Tracheal epithelial cell (primary cell): ENCODE results near the gene ARAP1. TPM values are rescaled to one million over a fixed set of nuclear protein-coding genes. Genes with fewer than 3 reads are reported as not detected.

Experiments
- total RNA-seq: library from RNA; depleted of rRNA; stranded (reverse); fragments of >200 nt; gene quantifications from 2 replicates; pipeline ENCODE4 v1.2.1, GENCODE V29; 2014

ARAP1 gene
- total RNA-seq, result 109 and 110 TPM in 2 replicates

GRCh38 chr11:72752088-72752914, at the start of gene ARAP1:
Gene ARAP1, minus strand, starts transcription at chr11:72752408. Its CDS starts 25,280 bp downstream, at chr11:72727128.

DNA sequence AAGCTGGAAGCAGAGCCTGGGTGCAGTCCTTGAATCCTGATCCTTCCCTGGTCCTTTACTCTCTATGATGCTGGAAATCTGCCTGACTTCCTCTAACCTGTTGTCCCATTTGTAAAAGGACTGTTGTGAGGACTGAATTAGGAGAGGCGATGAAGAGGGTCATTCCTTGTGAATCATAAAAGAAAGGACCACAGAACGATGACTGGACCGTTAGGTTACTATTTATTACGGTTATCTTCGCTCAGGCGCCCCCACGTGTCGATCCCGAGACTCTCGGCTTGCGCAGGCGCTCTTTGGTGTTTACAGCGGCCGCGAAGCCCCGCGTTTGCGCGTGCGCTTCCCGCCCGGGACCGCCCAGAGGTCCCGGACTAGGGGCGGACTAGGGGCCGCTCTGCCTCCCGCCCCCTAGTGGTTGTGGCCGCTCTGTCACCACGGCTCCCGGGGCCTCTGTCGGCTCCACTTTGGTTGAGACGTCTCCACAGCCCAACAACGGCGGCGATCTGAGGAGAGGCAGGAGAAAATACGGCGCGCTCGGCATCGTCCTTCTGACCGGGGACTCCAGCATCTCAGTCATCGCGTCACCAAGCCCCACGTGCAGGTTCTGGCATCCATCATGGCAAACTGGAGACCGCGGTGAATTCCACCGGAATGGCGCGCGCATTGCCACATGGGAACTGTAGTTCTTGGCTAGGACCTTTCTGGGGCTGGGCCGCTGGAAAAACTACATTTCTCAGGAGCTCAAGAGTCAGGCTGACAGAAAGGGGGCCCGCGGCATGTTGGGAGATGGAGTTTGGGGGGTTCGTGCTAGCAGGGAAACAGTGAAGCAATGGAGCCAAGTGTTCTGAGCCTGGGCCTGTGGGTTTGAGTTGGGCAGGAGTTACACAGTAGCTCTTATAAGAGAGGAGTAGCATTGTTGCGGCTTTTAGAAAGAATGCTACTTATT, 41.5 kb upstream of the ARAP1 start, which contains the start of gene STARD10:
Gene STARD10, minus strand, starts transcription at position 623 of the 943 bp plus-strand sequence. CDS start 12,866 bp downstream, outside the sequence.

DNA sequence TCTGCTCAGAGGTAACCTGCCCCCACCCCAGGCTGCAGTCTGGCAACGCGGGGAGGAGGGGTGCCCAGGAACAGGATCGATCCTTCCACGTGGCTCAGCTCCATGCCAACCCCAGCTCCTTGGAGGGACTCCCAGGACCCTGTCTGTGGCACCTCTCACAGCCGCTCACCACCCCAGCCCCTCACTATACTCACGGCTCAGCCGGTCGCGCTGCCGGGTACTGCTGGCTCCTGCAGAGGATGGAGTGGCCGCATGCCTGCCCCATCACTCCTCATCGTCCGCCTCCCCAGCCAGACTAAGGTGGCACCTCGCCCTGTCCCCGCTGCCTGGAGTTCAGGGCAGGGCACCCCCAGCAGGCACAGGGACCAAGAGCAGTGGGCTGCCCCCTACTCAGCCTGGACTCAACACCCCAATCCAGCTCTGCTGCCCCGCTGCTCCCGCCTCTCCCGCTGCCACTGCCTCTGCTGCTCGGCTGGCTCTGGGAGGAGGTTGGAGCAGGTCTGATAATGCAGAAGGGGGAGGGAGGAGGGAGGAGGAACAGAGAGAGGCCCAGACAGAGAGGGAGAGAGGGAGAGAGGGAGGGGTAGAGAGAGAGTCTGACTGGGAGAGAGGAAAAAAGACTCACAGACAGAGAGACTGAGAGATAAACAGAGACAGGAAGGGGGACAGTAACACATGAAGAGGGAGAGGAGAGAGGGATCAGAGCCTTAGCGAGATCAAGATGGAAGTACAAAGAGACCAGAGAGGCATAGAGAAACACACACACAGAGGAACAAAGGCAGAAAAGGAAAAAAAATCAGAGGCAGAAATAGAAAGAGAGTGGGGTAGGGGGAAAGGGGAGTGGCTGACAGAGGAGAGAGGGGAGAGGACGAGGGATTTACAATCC, 78.0 kb downstream of the ARAP1 start, which contains the start of gene PDE2A:
Gene PDE2A, minus strand, starts transcription at position 480 of the 886 bp plus-strand sequence. Its CDS starts 215 bp downstream, at position 265.

Other genes with a start within 250 kb of the ARAP1 start
- 3.8 and 5.3 TPM in 2 replicates for gene PDE2A, start 78.0 kb downstream of the ARAP1 start, total RNA-seq
- 113 and 187 TPM in 2 replicates for gene STARD10, start 41.6 kb upstream of the ARAP1 start, total RNA-seq
- gene ATG16L2, start 62.0 kb upstream of the ARAP1 start, total RNA-seq, result 2.8 and 10.8 TPM in 2 replicates